Measurements from ENCODE around the gene CNGA3. TPM values are rescaled to one million over a fixed set of nuclear protein-coding genes. Genes with fewer than 3 reads are reported as not detected.

CNGA3 gene
- total and polyA plus RNA-seq, 2 donors (not counting 1 experiment from before 2014, with no cell fraction given): under 0.01 TPM; not detected in 1

GRCh38 chr2:98335271-98335670, 11.0 kb upstream of the CNGA3 start:
- Histone ChIP-seq H3K4me2 (ENCODE audit: extremely low read depth, insufficient read depth, low read length) (no peak overlapping the region), H3K4me3 (replicated peaks in 1 of 4; ENCODE audit: control extremely low read depth in 1 of 4, insufficient read depth in 1 of 4, low read depth in 3 of 4, low read length in 4 of 4) (no peak overlapping the region), H3K36me3 (ENCODE audit: control insufficient read depth, insufficient read depth, low read length) (no peaks in the 10 kb centered on the region), H3K9me3 (ENCODE audit: control insufficient read depth, insufficient read depth, low read depth, low read length) (no peaks in the 10 kb centered on the region), H2AFZ (ENCODE audit: low read length) (no peak overlapping the region), H3K27me3 (ENCODE audit: control insufficient read depth, insufficient read depth, low read length) (no peaks in the 10 kb centered on the region), H4K20me1 (ENCODE audit: control insufficient read depth, extremely low read depth, insufficient read depth, low read length) (no peaks in the 10 kb centered on the region), H3K9ac (ENCODE audit: insufficient read depth, low read length) (no peak overlapping the region), H3K27ac (ENCODE audit: insufficient read depth, low read length) (no peak overlapping the region), H3K79me2 (ENCODE audit: control insufficient read depth, insufficient read depth, low read length) (no peaks in the 10 kb centered on the region), H3K4me1 (ENCODE audit: control insufficient read depth, extremely low read depth, insufficient read depth, low read length) (peaks cover 2% of the 10 kb centered on the region)
- TF ChIP-seq EZH2 (IDR thresholded peaks at IDR 0.05; ENCODE audit: low read length, missing control alignments) (no peak), CTCF (conservative IDR thresholded peaks at IDR 0.05 in 1 of 2, IDR thresholded peaks at IDR 0.05 in 1 of 2; ENCODE audit: low read depth in 1 of 2, low read length in 2 of 2) (no peak)
- DNase-seq (ENCODE audit: low read depth in 2 of 2): no peak

- DNase-seq (ENCODE audit: low read depth in 2 of 2): no peak
- H3K79me2 ChIP-seq (ENCODE audit: control insufficient read depth, insufficient read depth, low read length): no peaks in the 10 kb centered on the region
- H3K36me3 ChIP-seq (ENCODE audit: control insufficient read depth, insufficient read depth, low read length): no peaks in the 10 kb centered on the region
- H3K27me3 ChIP-seq (ENCODE audit: control insufficient read depth, insufficient read depth, low read length): peaks cover 14% of the 10 kb centered on the region
- no peak overlapping the region for H3K9ac ChIP-seq (ENCODE audit: insufficient read depth, low read length)
- H4K20me1 ChIP-seq (ENCODE audit: control insufficient read depth, extremely low read depth, insufficient read depth, low read length): no peaks in the 10 kb centered on the region
- H3K27ac ChIP-seq (ENCODE audit: insufficient read depth, low read length): no peak overlapping the region
- H2AFZ ChIP-seq (ENCODE audit: low read length): no peak overlapping the region
- no peak for TF ChIP-seq CTCF (conservative IDR thresholded peaks at IDR 0.05 in 1 of 2, IDR thresholded peaks at IDR 0.05 in 1 of 2; ENCODE audit: low read depth in 1 of 2, low read length in 2 of 2)
- TF ChIP-seq EZH2 (IDR thresholded peaks at IDR 0.05; ENCODE audit: low read length, missing control alignments): no peak
- no peak overlapping the region for H3K4me3 ChIP-seq (replicated peaks in 1 of 4; ENCODE audit: control extremely low read depth in 1 of 4, insufficient read depth in 1 of 4, low read depth in 3 of 4, low read length in 4 of 4)
- H3K4me2 ChIP-seq (ENCODE audit: extremely low read depth, insufficient read depth, low read length): no peak overlapping the region
- no peaks in the 10 kb centered on the region for H3K9me3 ChIP-seq (ENCODE audit: control insufficient read depth, insufficient read depth, low read depth, low read length)
- no peaks in the 10 kb centered on the region for H3K4me1 ChIP-seq (ENCODE audit: control insufficient read depth, extremely low read depth, insufficient read depth, low read length)
These were observed 5.0 kb upstream of the CNGA3 start for GRCh38 chr2:98341241-98341640.

- Histone ChIP-seq H3K9me3 (ENCODE audit: control insufficient read depth, insufficient read depth, low read depth, low read length) (no peaks in the 10 kb centered on the region), H3K4me1 (ENCODE audit: control insufficient read depth, extremely low read depth, insufficient read depth, low read length) (no peaks in the 10 kb centered on the region), H3K79me2 (ENCODE audit: control insufficient read depth, insufficient read depth, low read length) (no peaks in the 10 kb centered on the region), H3K4me3 (replicated peaks in 1 of 4; ENCODE audit: control extremely low read depth in 1 of 4, insufficient read depth in 1 of 4, low read depth in 3 of 4, low read length in 4 of 4) (no peak overlapping the region), H3K27me3 (ENCODE audit: control insufficient read depth, insufficient read depth, low read length) (peaks cover 34% of the 10 kb centered on the region), H3K36me3 (ENCODE audit: control insufficient read depth, insufficient read depth, low read length) (no peaks in the 10 kb centered on the region), H4K20me1 (ENCODE audit: control insufficient read depth, extremely low read depth, insufficient read depth, low read length) (no peaks in the 10 kb centered on the region), H3K27ac (ENCODE audit: insufficient read depth, low read length) (no peak overlapping the region), H3K4me2 (ENCODE audit: extremely low read depth, insufficient read depth, low read length) (no peak overlapping the region), H2AFZ (ENCODE audit: low read length) (no peak overlapping the region), H3K9ac (ENCODE audit: insufficient read depth, low read length) (no peak overlapping the region)
- DNase-seq (ENCODE audit: low read depth in 2 of 2): no peak
- TF ChIP-seq EZH2 (IDR thresholded peaks at IDR 0.05; ENCODE audit: low read length, missing control alignments) (no peak), CTCF (conservative IDR thresholded peaks at IDR 0.05 in 1 of 2, IDR thresholded peaks at IDR 0.05 in 1 of 2; ENCODE audit: low read depth in 1 of 2, low read length in 2 of 2) (no peak)
These were observed 3.0 kb upstream of the CNGA3 start for GRCh38 chr2:98343285-98343684.

Data from fibroblast of lung (primary cell).